Endothelial cell of umbilical vein (primary cell): ENCODE results near the gene GPR155. TPM values are rescaled to one million over a fixed set of nuclear protein-coding genes. Genes with fewer than 3 reads are reported as not detected.

Source experiments
- BruUV-seq: library from RNA; stranded (reverse); fragments of 400-500 nt; replicated peaks from 2 replicates; lab custom pipeline; 2021; lab: Mats Ljungman, UMichigan
- CTCF ChIA-PET: fragments of 300-600, 350-600 bp; sonication (Branson Sonifier 250); formaldehyde crosslinking; loops from one replicate; lab custom pipeline; 2021; ENCODE audit warnings: antibody characterized with exemption, inconsistent platforms; lab: Charles Lee
- POLR2A ChIA-PET: fragments of 300-600, 350-600 bp; sonication (Branson Sonifier 250); formaldehyde crosslinking; loops from one replicate; lab custom pipeline; 2021; ENCODE audit warnings: antibody characterized with exemption, inconsistent platforms; lab: Charles Lee
- DNase-seq: peaks from one replicate; pipeline ENCODE4 v3.0.0-alpha.2; 2011; ENCODE audit warnings: low read depth, low spot score
- FAIRE-seq: peaks from 2 replicates; lab custom pipeline; 2011; peaks lifted over from hg19 to GRCh38; lab: Jason Lieb, UNC
- H2AFZ ChIP-seq: 2 replicates; pipeline ENCODE4 v1.6.0; 2012; ENCODE audit warnings: low read depth, low read length, control low read depth, inconsistent platforms
- H3K27ac ChIP-seq: 2 replicates; pipeline ENCODE4 v1.5.1; 2011; ENCODE audit warnings: low read depth, mild to moderate bottlenecking, control low read depth, low read length, moderate library complexity; ENCODE audit not compliant: insufficient read depth
- H3K27me3 ChIP-seq, 2 experiments: 2 replicates each; pipeline versions ENCODE4 v1.6.0 to v1.6.1; 2011; ENCODE audit warnings: low read length in 2 of 2, mixed read lengths in 1 of 2; ENCODE audit not compliant: control insufficient read depth in 2 of 2, insufficient read depth in 2 of 2
- H3K36me3 ChIP-seq, 2 experiments: 2 replicates in 1 of 2; 3 replicates in 1 of 2; pipeline ENCODE4 v1.5.1; 2011; ENCODE audit warnings: low read length in 2 of 2, mild to moderate bottlenecking in 1 of 2, moderate library complexity in 1 of 2; ENCODE audit not compliant: control insufficient read depth in 2 of 2, insufficient read depth in 2 of 2; ENCODE audit errors: extremely low read depth in 1 of 2
- H3K4me1 ChIP-seq: 3 replicates; pipeline ENCODE4 v1.5.1; 2011; ENCODE audit warnings: mild to moderate bottlenecking, low read length; ENCODE audit not compliant: control insufficient read depth, insufficient read depth; ENCODE audit errors: extremely low read depth
- H3K4me2 ChIP-seq: 2 replicates; pipeline ENCODE4 v1.6.1; 2011; ENCODE audit warnings: low read length, control low read depth, mixed read lengths; ENCODE audit not compliant: insufficient read depth
- H3K4me3 ChIP-seq, 3 experiments: fragments of 200-600 bp in 1 of 3; sonication (generic), shearing (Covaris generic) in 1 of 3; replicated peaks in 1 of 3; 2 replicates each; pipeline ENCODE4 v1.5.1; 2011 to 2016; ENCODE audit warnings: control low read depth in 3 of 3, low read length in 3 of 3, mild to moderate bottlenecking in 2 of 3, inconsistent platforms in 1 of 3, low read depth in 1 of 3, moderate library complexity in 1 of 3; ENCODE audit not compliant: insufficient read depth in 1 of 3
- H3K79me2 ChIP-seq: 2 replicates; pipeline ENCODE4 v1.6.0; 2012; ENCODE audit warnings: low read length, inconsistent platforms; ENCODE audit not compliant: control insufficient read depth, insufficient read depth
- H3K9ac ChIP-seq: replicated peaks from 2 replicates; pipeline ENCODE3; 2011; ENCODE audit warnings: low read length, control low read depth; ENCODE audit not compliant: insufficient read depth; ENCODE audit errors: extremely low read depth
- H3K9me1 ChIP-seq: replicated peaks from 3 replicates; pipeline ENCODE4 v1.6.0; 2011; ENCODE audit warnings: mild to moderate bottlenecking, low read length; ENCODE audit not compliant: control insufficient read depth, insufficient read depth; ENCODE audit errors: extremely low read depth
- H3K9me3 ChIP-seq: replicated peaks from 2 replicates; pipeline ENCODE4 v1.5.1; 2012; ENCODE audit warnings: low read length, inconsistent platforms; ENCODE audit not compliant: control insufficient read depth, insufficient read depth
- H4K20me1 ChIP-seq: replicated peaks from 2 replicates; pipeline ENCODE3; 2011; ENCODE audit warnings: mild to moderate bottlenecking, low read length; ENCODE audit not compliant: control insufficient read depth, insufficient read depth; ENCODE audit errors: extremely low read depth
- EZH2 ChIP-seq: IDR thresholded peaks from 2 replicates; pipeline ENCODE4 v1.6.1; 2012; ENCODE audit warnings: borderline replicate concordance, low read depth, mild to moderate bottlenecking, moderate library complexity, low read length, inconsistent platforms; ENCODE audit not compliant: severe bottlenecking
- FOS ChIP-seq: IDR thresholded peaks from 2 replicates; pipeline ENCODE4 v1.6.1; 2011; ENCODE audit warnings: mild to moderate bottlenecking, low read length, moderate library complexity, borderline replicate concordance; ENCODE audit not compliant: insufficient read depth
- GATA2 ChIP-seq: IDR thresholded peaks from 2 replicates; pipeline ENCODE4 v1.7.0; 2011; ENCODE audit warnings: low read depth, mild to moderate bottlenecking, moderate library complexity, mixed read lengths, low read length; ENCODE audit not compliant: insufficient read length, insufficient read depth
- JUN ChIP-seq: IDR thresholded peaks from 2 replicates; pipeline ENCODE4 v1.6.1; 2011; ENCODE audit warnings: borderline replicate concordance, low read depth; ENCODE audit not compliant: insufficient read length, insufficient read depth
- MAX ChIP-seq: IDR thresholded peaks from 2 replicates; pipeline ENCODE4 v1.6.1; 2011; ENCODE audit not compliant: insufficient read depth, insufficient read length
- MYC ChIP-seq: IDR thresholded peaks from one replicate; pipeline ENCODE4 v1.6.1; 2011; ENCODE audit warnings: mild to moderate bottlenecking, low read depth, low read length
- POLR2A ChIP-seq: IDR thresholded peaks from 2 replicates; pipeline ENCODE4 v1.6.1; 2012; ENCODE audit warnings: low read depth, mild to moderate bottlenecking, control low read depth, low read length
- POLR2AphosphoS5 ChIP-seq: IDR thresholded peaks from 2 replicates; pipeline ENCODE4 v1.6.1; 2012; ENCODE audit warnings: low read depth, mild to moderate bottlenecking, control low read depth, low read length, moderate library complexity; ENCODE audit not compliant: insufficient read depth
- dilution Hi-C: fragments of 300-500 bp; cut with MboI; formaldehyde crosslinking; loops from one replicate; pipeline ENCODE4 v1.15.0; 2019; ENCODE audit warnings: low sequenced_read_pairs; ENCODE audit not compliant: extremely low pct_ligation_motif_present
- intact Hi-C: fragments of 100-400 bp; cut with micrococcal nuclease; formaldehyde crosslinking; loops from one replicate; pipeline ENCODE4 v1.10.0; 2022
- polyA plus RNA-seq, 4 experiments: library from polyadenylated mRNA; depleted of rRNA in 3 of 4; stranded (reverse) in 3 of 4; unstranded in 1 of 4; fragments of >200 nt; gene quantifications; 2 replicates each; pipeline versions ENCODE4 v1.2.1 to v1.2.3, GENCODE V29; 2011 to 2012; ENCODE audit warnings: missing spikeins in 1 of 4
- total RNA-seq: library from RNA; stranded (reverse); gene quantifications from 2 replicates; pipeline ENCODE4 v1.2.3, GENCODE V29; 2021
- TF ChIP-seq, protein P1 (sequence below), 2 donors: IDR thresholded peaks; 1 replicate in 1 of 2; 2 replicates in 1 of 2; pipeline ENCODE4 v1.5.1; 2011; ENCODE audit warnings: low read length in 2 of 2, mild to moderate bottlenecking in 2 of 2, moderate library complexity in 2 of 2, control low read depth in 1 of 2, inconsistent platforms in 1 of 2, low read depth in 1 of 2; ENCODE audit not compliant: insufficient read depth in 1 of 2; ENCODE audit errors: extremely low read depth in 1 of 2

The GPR155 gene
- total and polyA plus RNA-seq, 2 donors (not counting 3 experiments of a cell fraction or from before 2014, with no cell fraction given) = 0.62 to 1.7 TPM

GRCh38 chr2:174397773-174398172 lies 89.1 kb downstream of the GPR155 start:
- Histone ChIP-seq H4K20me1 (no peaks in the 10 kb centered on the region), H3K27ac (no peak overlapping the region), H3K79me2 (peaks cover 17% of the 10 kb centered on the region), H3K9ac (no peak overlapping the region), H3K9me3 (no peaks in the 10 kb centered on the region), H3K36me3 (no peaks in the 10 kb centered on the region), H3K4me1 (peaks cover 13% of the 10 kb centered on the region), H3K27me3 (no peaks in the 10 kb centered on the region), H3K4me3 (no peak overlapping the region), H3K4me2 (no peak overlapping the region), H3K9me1 (no peaks in the 10 kb centered on the region), H2AFZ (no peak overlapping the region)
- ChIA-PET CTCF (no interaction called here), POLR2A (no interaction called here)
- FAIRE-seq (no peak), DNase-seq (no peak)
- TF ChIP-seq FOS (no peak), GATA2 (no peak)
- TF ChIP-seq, protein P1, sequence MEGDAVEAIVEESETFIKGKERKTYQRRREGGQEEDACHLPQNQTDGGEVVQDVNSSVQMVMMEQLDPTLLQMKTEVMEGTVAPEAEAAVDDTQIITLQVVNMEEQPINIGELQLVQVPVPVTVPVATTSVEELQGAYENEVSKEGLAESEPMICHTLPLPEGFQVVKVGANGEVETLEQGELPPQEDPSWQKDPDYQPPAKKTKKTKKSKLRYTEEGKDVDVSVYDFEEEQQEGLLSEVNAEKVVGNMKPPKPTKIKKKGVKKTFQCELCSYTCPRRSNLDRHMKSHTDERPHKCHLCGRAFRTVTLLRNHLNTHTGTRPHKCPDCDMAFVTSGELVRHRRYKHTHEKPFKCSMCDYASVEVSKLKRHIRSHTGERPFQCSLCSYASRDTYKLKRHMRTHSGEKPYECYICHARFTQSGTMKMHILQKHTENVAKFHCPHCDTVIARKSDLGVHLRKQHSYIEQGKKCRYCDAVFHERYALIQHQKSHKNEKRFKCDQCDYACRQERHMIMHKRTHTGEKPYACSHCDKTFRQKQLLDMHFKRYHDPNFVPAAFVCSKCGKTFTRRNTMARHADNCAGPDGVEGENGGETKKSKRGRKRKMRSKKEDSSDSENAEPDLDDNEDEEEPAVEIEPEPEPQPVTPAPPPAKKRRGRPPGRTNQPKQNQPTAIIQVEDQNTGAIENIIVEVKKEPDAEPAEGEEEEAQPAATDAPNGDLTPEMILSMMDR (IDR thresholded peaks at IDR 0.05; ENCODE audit: extremely low read depth in 1 of 2, insufficient read depth in 1 of 2, low read depth in 1 of 2, low read length in 2 of 2) = no peak
- intact Hi-C loops (no loop called here), dilution Hi-C loops (no loop called here)
- BruUV-seq = no TSS peak

- CTCF ChIA-PET = interaction anchor here (1.0 to 1.7 kb wide), 4 partner anchors 9 to 300 kb away, joined by 3 to 6 read pairs (median 4); no protein-coding TSS in a partner anchor
- Histone ChIP-seq H3K9ac (peak overlapping the region; percentile 76), H3K79me2 (peaks cover 17% of the 10 kb centered on the region), H3K36me3 (no peaks in the 10 kb centered on the region), H3K9me1 (no peaks in the 10 kb centered on the region), H3K27ac (peak overlapping the region; percentile 48), H4K20me1 (no peaks in the 10 kb centered on the region), H3K4me2 (peak overlapping the region; percentile 82), H2AFZ (peak overlapping the region; percentile 86), H3K9me3 (no peaks in the 10 kb centered on the region), H3K4me1 (peaks cover 13% of the 10 kb centered on the region), H3K27me3 (no peaks in the 10 kb centered on the region), H3K4me3 (peak overlapping the region; percentile 69 to 91 (median 77))
- intact Hi-C loops = loop anchor here (2.0 kb wide), 1 partner anchor 41 kb away; no protein-coding TSS in a partner anchor
- FAIRE-seq (no peak), DNase-seq (no peak)
- POLR2A ChIA-PET = no interaction called here
- TF ChIP-seq EZH2 = no peak
- TF ChIP-seq JUN = no peak
- TF ChIP-seq MAX = no peak
- no peak for TF ChIP-seq FOS
- no peak for TF ChIP-seq POLR2AphosphoS5
- no peak for TF ChIP-seq GATA2
- TF ChIP-seq, protein P1 (IDR thresholded peaks at IDR 0.05; ENCODE audit: extremely low read depth in 1 of 2, insufficient read depth in 1 of 2, low read depth in 1 of 2, low read length in 2 of 2) = no peak
- no peak for TF ChIP-seq POLR2A
- TF ChIP-seq MYC = no peak
- BruUV-seq = TSS peak; percentile 37
- dilution Hi-C loops = no loop called here
Observed at GRCh38 chr2:174395969-174396630, 90.7 kb downstream of the GPR155 start.
